NB4 (cell line): ENCODE data around the gene HRNR.

Experiments used
- DNase-seq: peaks from one replicate; pipeline ENCODE4 v3.0.0; 2010; ENCODE audit warnings: low read depth
- H3K4me3 ChIP-seq: one replicate; pipeline ENCODE4 v1.5.1; 2011; ENCODE audit warnings: mild to moderate bottlenecking, low read depth, low read length, moderate library complexity
- MYC ChIP-seq: IDR thresholded peaks from 2 replicates; pipeline ENCODE4 v1.6.1; 2011; ENCODE audit warnings: low read depth, low read length
- POLR2A ChIP-seq: IDR thresholded peaks from 2 replicates; pipeline ENCODE4 v1.6.1; 2011; ENCODE audit warnings: mild to moderate bottlenecking; ENCODE audit not compliant: insufficient read length; ENCODE audit errors: extremely low read depth
- TF ChIP-seq, protein P1 (sequence below): IDR thresholded peaks from one replicate; pipeline ENCODE4 v1.5.1; 2012; ENCODE audit warnings: low read depth, low read length
- TF ChIP-seq, protein P2 (sequence below): IDR thresholded peaks from 2 replicates; pipeline ENCODE4 v1.6.1; 2011; ENCODE audit warnings: low read depth, low read length

HRNR gene

DNA sequence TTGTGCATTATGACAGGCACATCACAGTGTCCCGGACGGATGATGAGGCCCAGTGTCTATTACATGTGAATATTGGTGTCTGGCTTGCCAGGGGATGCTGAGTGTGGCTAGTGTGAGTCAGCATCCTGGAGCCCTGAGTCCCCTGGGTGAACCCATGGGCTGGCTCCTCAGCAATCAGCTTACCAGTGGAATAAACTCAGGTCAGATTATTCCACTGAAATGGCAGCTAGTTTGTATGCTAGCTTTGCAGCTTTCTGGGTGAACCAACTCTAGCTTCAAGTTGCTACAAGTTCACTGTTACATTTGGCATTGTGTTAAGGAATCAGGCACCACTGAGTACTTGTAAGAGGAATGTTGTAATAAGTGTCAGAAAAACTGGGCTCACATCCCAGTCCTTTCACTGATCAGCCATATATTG is 41.0 kb downstream of the HRNR start:
- no peak overlapping the region for H3K4me3 ChIP-seq
- TF ChIP-seq, protein P1, sequence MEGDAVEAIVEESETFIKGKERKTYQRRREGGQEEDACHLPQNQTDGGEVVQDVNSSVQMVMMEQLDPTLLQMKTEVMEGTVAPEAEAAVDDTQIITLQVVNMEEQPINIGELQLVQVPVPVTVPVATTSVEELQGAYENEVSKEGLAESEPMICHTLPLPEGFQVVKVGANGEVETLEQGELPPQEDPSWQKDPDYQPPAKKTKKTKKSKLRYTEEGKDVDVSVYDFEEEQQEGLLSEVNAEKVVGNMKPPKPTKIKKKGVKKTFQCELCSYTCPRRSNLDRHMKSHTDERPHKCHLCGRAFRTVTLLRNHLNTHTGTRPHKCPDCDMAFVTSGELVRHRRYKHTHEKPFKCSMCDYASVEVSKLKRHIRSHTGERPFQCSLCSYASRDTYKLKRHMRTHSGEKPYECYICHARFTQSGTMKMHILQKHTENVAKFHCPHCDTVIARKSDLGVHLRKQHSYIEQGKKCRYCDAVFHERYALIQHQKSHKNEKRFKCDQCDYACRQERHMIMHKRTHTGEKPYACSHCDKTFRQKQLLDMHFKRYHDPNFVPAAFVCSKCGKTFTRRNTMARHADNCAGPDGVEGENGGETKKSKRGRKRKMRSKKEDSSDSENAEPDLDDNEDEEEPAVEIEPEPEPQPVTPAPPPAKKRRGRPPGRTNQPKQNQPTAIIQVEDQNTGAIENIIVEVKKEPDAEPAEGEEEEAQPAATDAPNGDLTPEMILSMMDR: no peak
- TF ChIP-seq MYC (no peak), POLR2A (no peak)
- TF ChIP-seq, protein P2, sequence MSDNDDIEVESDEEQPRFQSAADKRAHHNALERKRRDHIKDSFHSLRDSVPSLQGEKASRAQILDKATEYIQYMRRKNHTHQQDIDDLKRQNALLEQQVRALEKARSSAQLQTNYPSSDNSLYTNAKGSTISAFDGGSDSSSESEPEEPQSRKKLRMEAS: no peak
- peak; percentile 39 for DNase-seq

DNA sequence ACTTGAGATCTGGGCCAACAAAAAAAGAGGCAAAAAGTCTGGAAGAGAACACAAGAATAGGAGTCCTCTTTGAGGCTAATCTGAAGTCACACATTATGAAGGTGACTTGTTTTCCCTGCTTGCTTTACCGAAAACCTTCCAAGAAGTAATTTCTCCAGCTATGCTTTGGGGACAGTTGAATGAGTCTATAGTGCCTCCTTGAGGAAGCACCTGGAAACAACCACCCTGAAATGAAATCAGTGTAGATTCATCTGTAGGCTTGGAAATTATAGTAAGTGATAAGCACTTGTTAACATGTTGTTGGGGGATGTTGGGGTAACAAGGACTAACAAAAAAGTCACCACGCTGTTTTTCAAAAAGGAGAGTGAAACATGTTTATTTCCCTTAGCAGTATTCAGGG is 41.6 kb downstream of the HRNR start:
- peak; percentile 52 for DNase-seq
- no peak overlapping the region for H3K4me3 ChIP-seq
- TF ChIP-seq MYC (no peak), POLR2A (no peak)
- TF ChIP-seq, protein P1: peak; percentile 50
- TF ChIP-seq, protein P2: no peak

DNA sequence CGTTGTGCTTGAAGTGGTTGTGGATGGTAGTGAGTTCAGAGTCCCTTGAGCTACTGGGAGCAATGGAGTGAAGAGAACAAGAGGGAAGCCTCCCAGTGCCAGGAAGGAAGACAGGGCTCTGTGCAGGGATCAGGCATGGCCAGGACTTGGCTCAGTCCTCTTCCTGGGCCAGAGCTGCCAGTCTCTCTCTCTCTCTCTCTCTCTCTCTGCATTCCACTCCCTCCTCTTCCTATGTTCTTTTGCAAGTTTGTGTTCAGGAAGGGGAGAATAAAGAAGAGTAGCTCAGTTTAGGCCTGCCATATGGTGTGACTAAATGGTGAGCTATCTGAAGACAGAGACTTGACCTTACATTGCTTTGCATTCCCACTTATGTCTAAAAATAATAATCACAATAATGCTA is 44.4 kb downstream of the HRNR start:
- TF ChIP-seq MYC (no peak), POLR2A (no peak)
- TF ChIP-seq, protein P2: no peak
- TF ChIP-seq, protein P1: no peak
- H3K4me3 ChIP-seq: no peak overlapping the region
- DNase-seq: no peak

DNA sequence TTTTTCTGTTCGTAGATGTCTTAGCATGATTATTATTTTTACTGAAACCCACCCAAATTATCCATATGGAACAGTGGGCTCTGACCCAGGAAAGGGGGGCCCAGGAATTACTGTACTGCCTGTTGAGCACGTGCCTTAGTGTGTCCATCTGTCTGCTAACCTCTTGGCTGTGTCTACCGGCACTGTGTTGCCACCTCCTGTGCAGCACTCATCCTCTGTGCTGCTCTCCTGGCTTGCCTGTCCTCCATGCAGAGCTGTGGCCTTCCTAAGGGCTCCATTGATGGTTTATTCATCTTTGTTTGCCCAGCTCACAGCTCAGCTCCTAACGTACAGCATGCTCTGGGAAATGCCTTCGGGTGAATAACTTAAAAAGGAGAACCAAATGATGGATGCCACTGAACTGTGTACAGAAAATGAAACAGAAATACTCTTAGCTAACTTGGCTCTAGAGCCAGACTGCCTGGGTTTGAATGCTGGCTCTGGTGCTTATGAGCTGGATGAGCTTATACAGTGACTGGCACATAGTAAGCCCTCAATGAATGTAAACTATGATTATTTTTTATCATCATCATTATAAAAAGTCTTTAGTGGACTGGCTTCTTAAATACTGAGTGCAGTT is 53.6 kb downstream of the HRNR start:
- no peak for TF ChIP-seq MYC
- no peak overlapping the region for H3K4me3 ChIP-seq
- DNase-seq: no peak

DNA sequence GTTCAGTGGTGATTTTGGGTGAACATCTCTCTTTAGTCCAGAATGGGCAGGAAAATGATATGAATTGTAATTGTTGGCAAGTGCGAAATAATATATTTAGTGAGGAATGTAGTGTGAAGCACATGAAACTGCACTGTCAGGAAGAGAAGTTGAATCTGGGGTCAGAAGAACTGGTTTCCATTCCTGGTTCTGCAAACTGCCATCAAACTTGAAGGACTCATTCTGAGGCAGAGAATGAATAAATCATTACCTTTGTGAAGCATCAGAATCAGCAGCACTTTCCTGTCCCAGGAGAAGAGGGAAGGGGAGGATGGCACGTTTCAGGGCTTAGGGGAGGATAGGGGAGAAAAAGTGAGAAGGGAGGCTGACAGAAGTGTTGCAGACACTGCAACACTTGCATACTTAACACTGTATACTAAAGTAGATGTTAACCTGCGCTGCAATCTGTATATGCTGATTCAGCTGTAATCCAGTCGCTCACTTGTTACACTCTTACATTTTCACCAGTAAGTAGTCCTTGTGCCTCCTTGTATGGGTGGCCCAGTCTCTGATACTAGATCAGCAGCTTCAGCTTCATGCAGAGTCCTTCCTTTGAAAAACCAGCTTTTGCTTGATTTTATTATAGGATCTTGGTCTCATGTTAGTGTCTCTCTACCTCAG is 54.5 kb downstream of the HRNR start:
- no peak for DNase-seq
- no peak for TF ChIP-seq MYC
- TF ChIP-seq, protein P1: no peak
- TF ChIP-seq POLR2A: no peak
- TF ChIP-seq, protein P2: no peak
- H3K4me3 ChIP-seq: no peak overlapping the region

DNA sequence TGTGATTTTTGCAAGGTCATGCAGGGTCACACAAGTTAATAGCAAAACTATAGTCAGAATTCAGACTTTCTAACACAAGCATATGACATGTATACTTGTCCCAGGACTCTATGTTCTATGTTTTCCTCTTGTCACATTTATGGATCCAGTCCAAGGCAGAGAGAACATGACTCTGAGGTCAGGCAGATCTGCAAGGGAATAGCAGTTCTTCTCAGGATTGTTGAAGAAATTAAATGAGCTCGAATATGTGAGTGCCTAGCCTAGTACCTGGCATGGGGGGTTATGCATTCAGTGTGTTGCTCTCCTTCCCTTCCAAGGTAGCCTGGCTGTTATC is 55.5 kb downstream of the HRNR start:
- TF ChIP-seq POLR2A: no peak
- TF ChIP-seq, protein P1: no peak
- no peak for TF ChIP-seq MYC
- TF ChIP-seq, protein P2: no peak
- no peak for DNase-seq
- no peak overlapping the region for H3K4me3 ChIP-seq
